ENCODE measurements around the gene KIAA0408.

Gene KIAA0408

GRCh38 chr6:127459231-127459641 lies at the start of gene KIAA0408:
TSS of gene KIAA0408 (minus strand) at chr6:127459389. CDS start at chr6:127453981, 5,408 bp downstream.
- Mint-ChIP-seq H3K9me3 (no peaks in the 10 kb centered on the region), H3K36me3 (ENCODE audit: low read depth) (no peaks in the 10 kb centered on the region), H3K4me1 (peaks cover 18% of the 10 kb centered on the region), H3K27me3 (ENCODE audit: low read depth, poor library complexity) (no peaks in the 10 kb centered on the region), H3K27ac (peak within 1 kb of the TSS; percentile 90), H3K4me3 (peak within 1 kb of the TSS; percentile 47)
- peak; percentile 44 for DNase-seq
- TF ChIP-seq CTCF (IDR thresholded peaks at IDR 0.05): no peak

- H3K4me1 Mint-ChIP-seq: no peaks in the 10 kb centered on the region
- H3K27ac Mint-ChIP-seq: no peak overlapping the region
- peaks cover 22% of the 10 kb centered on the region for H3K36me3 Mint-ChIP-seq (ENCODE audit: low read depth)
- no peaks in the 10 kb centered on the region for H3K27me3 Mint-ChIP-seq (ENCODE audit: low read depth, poor library complexity)
- TF ChIP-seq CTCF (IDR thresholded peaks at IDR 0.05): no peak
- no peak overlapping the region for H3K4me3 Mint-ChIP-seq
- no peaks in the 10 kb centered on the region for H3K9me3 Mint-ChIP-seq
- DNase-seq: no peak
Observed at GRCh38 chr6:127506894-127507293, 47.7 kb upstream of the KIAA0408 start.

- no peak for TF ChIP-seq CTCF (IDR thresholded peaks at IDR 0.05)
- H3K4me3 Mint-ChIP-seq: no peak overlapping the region
- H3K36me3 Mint-ChIP-seq (ENCODE audit: low read depth): no peaks in the 10 kb centered on the region
- H3K4me1 Mint-ChIP-seq: no peaks in the 10 kb centered on the region
- H3K27me3 Mint-ChIP-seq (ENCODE audit: low read depth, poor library complexity): no peaks in the 10 kb centered on the region
- H3K9me3 Mint-ChIP-seq: no peaks in the 10 kb centered on the region
- H3K27ac Mint-ChIP-seq: no peak overlapping the region
- DNase-seq: no peak
Observed at GRCh38 chr6:127503022-127503421, 43.8 kb upstream of the KIAA0408 start.

- Mint-ChIP-seq H3K4me3 (no peak overlapping the region), H3K36me3 (ENCODE audit: low read depth) (no peaks in the 10 kb centered on the region), H3K9me3 (no peaks in the 10 kb centered on the region), H3K4me1 (no peaks in the 10 kb centered on the region), H3K27me3 (ENCODE audit: low read depth, poor library complexity) (no peaks in the 10 kb centered on the region), H3K27ac (no peak overlapping the region)
- DNase-seq: no peak
- no peak for TF ChIP-seq CTCF (IDR thresholded peaks at IDR 0.05)
Observed at GRCh38 chr6:127497410-127497809, 38.2 kb upstream of the KIAA0408 start.

GRCh38 chr6:127496471-127496870 lies 37.3 kb upstream of the KIAA0408 start:
- H3K4me1 Mint-ChIP-seq: no peaks in the 10 kb centered on the region
- no peak overlapping the region for H3K27ac Mint-ChIP-seq
- peaks cover 8% of the 10 kb centered on the region for H3K36me3 Mint-ChIP-seq (ENCODE audit: low read depth)
- TF ChIP-seq CTCF (IDR thresholded peaks at IDR 0.05): no peak
- peaks cover 4% of the 10 kb centered on the region for H3K9me3 Mint-ChIP-seq
- no peak for DNase-seq
- no peak overlapping the region for H3K4me3 Mint-ChIP-seq
- H3K27me3 Mint-ChIP-seq (ENCODE audit: low read depth, poor library complexity): no peaks in the 10 kb centered on the region

GRCh38 chr6:127494240-127494767 lies 35.1 kb upstream of the KIAA0408 start:
- no peak overlapping the region for H3K27ac Mint-ChIP-seq
- no peaks in the 10 kb centered on the region for H3K4me1 Mint-ChIP-seq
- H3K36me3 Mint-ChIP-seq (ENCODE audit: low read depth): peaks cover 27% of the 10 kb centered on the region

More at GRCh38 chr6:127494240-127494767, 35.1 kb upstream of the KIAA0408 start:
- H3K4me3 Mint-ChIP-seq: no peak overlapping the region
- no peak for DNase-seq
- peaks cover 17% of the 10 kb centered on the region for H3K9me3 Mint-ChIP-seq
- no peak for TF ChIP-seq CTCF (IDR thresholded peaks at IDR 0.05)
- H3K27me3 Mint-ChIP-seq (ENCODE audit: low read depth, poor library complexity): no peaks in the 10 kb centered on the region

All from nephron progenitor cell (in vitro differentiated cells).